NOMO-1 treated with DMSO at 0.1 percent for 48 hours (cell line): Measurements from ENCODE around the gene UPB1.

ENCODE experiments used
- DNase-seq: peaks from one replicate; lab custom pipeline; 2025; ENCODE audit not compliant: unreplicated experiment; lab: John Stamatoyannopoulos, UW

UPB1 gene

GRCh38 chr22:24494528-24495364 is at the start of gene UPB1:
UPB1 (plus strand) TSS chr22:24495332; CDS start chr22:24495404, 72 bp downstream.
- no peak for DNase-seq

GRCh38 chr22:24445481-24446259 is 49.5 kb upstream of the UPB1 start:
- DNase-seq, result no peak

- no peak for DNase-seq
Observed at GRCh38 chr22:24446260-24446611, 48.9 kb upstream of the UPB1 start.

- no peak for DNase-seq
Observed at GRCh38 chr22:24450610-24451009, 44.5 kb upstream of the UPB1 start.

GRCh38 chr22:24451162-24451561 is 44.0 kb upstream of the UPB1 start:
- no peak for DNase-seq

GRCh38 chr22:24453853-24454252 is 41.3 kb upstream of the UPB1 start:
- no peak for DNase-seq

- no peak for DNase-seq
Observed at GRCh38 chr22:24455039-24455438, 40.1 kb upstream of the UPB1 start.

GRCh38 chr22:24455751-24456426 is 39.2 kb upstream of the UPB1 start:
- no peak for DNase-seq

GRCh38 chr22:24457894-24458420 is 37.2 kb upstream of the UPB1 start:
- no peak for DNase-seq

GRCh38 chr22:24459911-24460310 is 35.2 kb upstream of the UPB1 start:
- DNase-seq, result no peak

GRCh38 chr22:24460418-24461089 is 34.6 kb upstream of the UPB1 start:
- DNase-seq, result peak; percentile 48

GRCh38 chr22:24463071-24463760 is 31.9 kb upstream of the UPB1 start:
- DNase-seq, result peak; percentile 80

GRCh38 chr22:24465566-24465965 is 29.6 kb upstream of the UPB1 start:
- DNase-seq, result no peak

GRCh38 chr22:24465975-24466374 is 29.2 kb upstream of the UPB1 start:
- no peak for DNase-seq

- DNase-seq, result peak; percentile 60
Observed at GRCh38 chr22:24466716-24467328, 28.3 kb upstream of the UPB1 start.

- DNase-seq, result peak; percentile 12
Observed at GRCh38 chr22:24467340-24467739, 27.8 kb upstream of the UPB1 start.

- no peak for DNase-seq
Observed at GRCh38 chr22:24471570-24471969, 23.6 kb upstream of the UPB1 start.

GRCh38 chr22:24473284-24473683 is 21.8 kb upstream of the UPB1 start:
- DNase-seq, result peak; percentile 98

- no peak for DNase-seq
Observed at GRCh38 chr22:24474221-24474620, 20.9 kb upstream of the UPB1 start.
